ENCODE results near the gene ELAC1.

ELAC1 gene

DNA sequence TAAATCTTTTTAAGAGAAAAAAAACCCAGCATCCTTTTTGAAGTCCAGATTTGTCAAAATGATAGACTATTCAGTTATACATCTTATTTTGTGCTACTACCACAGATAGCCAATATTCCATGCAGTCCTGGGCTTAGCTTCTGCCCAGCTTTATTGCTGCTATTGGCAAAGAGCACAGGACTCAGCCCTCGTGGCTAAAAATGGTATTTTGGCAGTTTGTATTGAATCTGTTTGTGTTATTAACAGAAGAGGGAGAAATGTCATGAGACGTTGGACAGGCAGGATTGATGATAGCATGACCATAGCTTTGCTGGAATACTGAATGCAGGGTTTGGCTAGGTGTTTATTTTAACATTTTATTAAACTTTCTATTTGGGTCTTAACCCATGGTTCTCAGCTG lies 19.4 kb downstream of the ELAC1 start:
- TF ChIP-seq ZBTB7A (IDR thresholded peaks at IDR 0.05; ENCODE audit: low read depth): no peak
- TF ChIP-seq RAD21 (IDR thresholded peaks at IDR 0.05; ENCODE audit: low read depth): no peak
- TF ChIP-seq TAF1 (IDR thresholded peaks at IDR 0.05; ENCODE audit: low read depth): no peak
- no peak for TF ChIP-seq TCF12 (IDR thresholded peaks at IDR 0.05; ENCODE audit: low read depth)
- TF ChIP-seq CREB1 (IDR thresholded peaks at IDR 0.05; ENCODE audit: low read depth): no peak
- TF ChIP-seq TEAD4 (IDR thresholded peaks at IDR 0.05): no peak
- TF ChIP-seq, protein P1, sequence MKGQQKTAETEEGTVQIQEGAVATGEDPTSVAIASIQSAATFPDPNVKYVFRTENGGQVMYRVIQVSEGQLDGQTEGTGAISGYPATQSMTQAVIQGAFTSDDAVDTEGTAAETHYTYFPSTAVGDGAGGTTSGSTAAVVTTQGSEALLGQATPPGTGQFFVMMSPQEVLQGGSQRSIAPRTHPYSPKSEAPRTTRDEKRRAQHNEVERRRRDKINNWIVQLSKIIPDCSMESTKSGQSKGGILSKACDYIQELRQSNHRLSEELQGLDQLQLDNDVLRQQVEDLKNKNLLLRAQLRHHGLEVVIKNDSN (IDR thresholded peaks at IDR 0.05): no peak
- TF ChIP-seq, protein P2, sequence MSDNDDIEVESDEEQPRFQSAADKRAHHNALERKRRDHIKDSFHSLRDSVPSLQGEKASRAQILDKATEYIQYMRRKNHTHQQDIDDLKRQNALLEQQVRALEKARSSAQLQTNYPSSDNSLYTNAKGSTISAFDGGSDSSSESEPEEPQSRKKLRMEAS (IDR thresholded peaks at IDR 0.05): no peak
- TF ChIP-seq NFIC (IDR thresholded peaks at IDR 0.05): no peak
- TF ChIP-seq FOXM1 (IDR thresholded peaks at IDR 0.05; ENCODE audit: borderline replicate concordance, low read depth): no peak
- no peak for TF ChIP-seq CEBPB (IDR thresholded peaks at IDR 0.05)
- no peak for TF ChIP-seq EP300 (IDR thresholded peaks at IDR 0.05; ENCODE audit: borderline replicate concordance)
- TF ChIP-seq EGR1 (IDR thresholded peaks at IDR 0.05): no peak
- TF ChIP-seq, protein P3, sequence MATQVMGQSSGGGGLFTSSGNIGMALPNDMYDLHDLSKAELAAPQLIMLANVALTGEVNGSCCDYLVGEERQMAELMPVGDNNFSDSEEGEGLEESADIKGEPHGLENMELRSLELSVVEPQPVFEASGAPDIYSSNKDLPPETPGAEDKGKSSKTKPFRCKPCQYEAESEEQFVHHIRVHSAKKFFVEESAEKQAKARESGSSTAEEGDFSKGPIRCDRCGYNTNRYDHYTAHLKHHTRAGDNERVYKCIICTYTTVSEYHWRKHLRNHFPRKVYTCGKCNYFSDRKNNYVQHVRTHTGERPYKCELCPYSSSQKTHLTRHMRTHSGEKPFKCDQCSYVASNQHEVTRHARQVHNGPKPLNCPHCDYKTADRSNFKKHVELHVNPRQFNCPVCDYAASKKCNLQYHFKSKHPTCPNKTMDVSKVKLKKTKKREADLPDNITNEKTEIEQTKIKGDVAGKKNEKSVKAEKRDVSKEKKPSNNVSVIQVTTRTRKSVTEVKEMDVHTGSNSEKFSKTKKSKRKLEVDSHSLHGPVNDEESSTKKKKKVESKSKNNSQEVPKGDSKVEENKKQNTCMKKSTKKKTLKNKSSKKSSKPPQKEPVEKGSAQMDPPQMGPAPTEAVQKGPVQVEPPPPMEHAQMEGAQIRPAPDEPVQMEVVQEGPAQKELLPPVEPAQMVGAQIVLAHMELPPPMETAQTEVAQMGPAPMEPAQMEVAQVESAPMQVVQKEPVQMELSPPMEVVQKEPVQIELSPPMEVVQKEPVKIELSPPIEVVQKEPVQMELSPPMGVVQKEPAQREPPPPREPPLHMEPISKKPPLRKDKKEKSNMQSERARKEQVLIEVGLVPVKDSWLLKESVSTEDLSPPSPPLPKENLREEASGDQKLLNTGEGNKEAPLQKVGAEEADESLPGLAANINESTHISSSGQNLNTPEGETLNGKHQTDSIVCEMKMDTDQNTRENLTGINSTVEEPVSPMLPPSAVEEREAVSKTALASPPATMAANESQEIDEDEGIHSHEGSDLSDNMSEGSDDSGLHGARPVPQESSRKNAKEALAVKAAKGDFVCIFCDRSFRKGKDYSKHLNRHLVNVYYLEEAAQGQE (IDR thresholded peaks at IDR 0.05; ENCODE audit: low read depth): no peak
- no peak for TF ChIP-seq YY1 (IDR thresholded peaks at IDR 0.05; ENCODE audit: low read depth)

DNA sequence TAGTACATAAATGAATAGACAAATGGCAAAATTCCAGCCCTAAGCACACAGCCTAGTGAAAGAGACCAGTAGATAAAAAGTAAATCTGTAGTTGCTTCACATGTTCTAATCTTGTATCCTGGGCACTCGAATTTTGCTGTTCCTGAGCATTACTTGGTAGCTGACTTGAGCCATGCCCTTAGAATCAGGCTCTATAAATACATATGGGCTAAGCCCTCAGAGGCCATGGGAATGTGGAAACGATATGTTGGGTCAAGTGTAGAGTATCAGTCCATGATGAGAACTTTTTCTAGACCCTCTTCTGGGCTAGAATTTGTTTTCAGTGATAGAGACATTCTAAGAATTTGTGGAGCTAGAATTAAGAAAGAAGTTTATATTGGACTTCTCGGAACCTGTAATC lies 21.9 kb downstream of the ELAC1 start:
- TF ChIP-seq, protein P3 (IDR thresholded peaks at IDR 0.05; ENCODE audit: low read depth): no peak
- no peak for TF ChIP-seq CEBPB (IDR thresholded peaks at IDR 0.05)
- no peak for TF ChIP-seq FOXM1 (IDR thresholded peaks at IDR 0.05; ENCODE audit: borderline replicate concordance, low read depth)
- no peak for TF ChIP-seq TAF1 (IDR thresholded peaks at IDR 0.05; ENCODE audit: low read depth)
- no peak for TF ChIP-seq RAD21 (IDR thresholded peaks at IDR 0.05; ENCODE audit: low read depth)
- TF ChIP-seq EP300 (IDR thresholded peaks at IDR 0.05; ENCODE audit: borderline replicate concordance): no peak
- TF ChIP-seq, protein P1 (IDR thresholded peaks at IDR 0.05): no peak
- no peak for TF ChIP-seq YY1 (IDR thresholded peaks at IDR 0.05; ENCODE audit: low read depth)

DNA sequence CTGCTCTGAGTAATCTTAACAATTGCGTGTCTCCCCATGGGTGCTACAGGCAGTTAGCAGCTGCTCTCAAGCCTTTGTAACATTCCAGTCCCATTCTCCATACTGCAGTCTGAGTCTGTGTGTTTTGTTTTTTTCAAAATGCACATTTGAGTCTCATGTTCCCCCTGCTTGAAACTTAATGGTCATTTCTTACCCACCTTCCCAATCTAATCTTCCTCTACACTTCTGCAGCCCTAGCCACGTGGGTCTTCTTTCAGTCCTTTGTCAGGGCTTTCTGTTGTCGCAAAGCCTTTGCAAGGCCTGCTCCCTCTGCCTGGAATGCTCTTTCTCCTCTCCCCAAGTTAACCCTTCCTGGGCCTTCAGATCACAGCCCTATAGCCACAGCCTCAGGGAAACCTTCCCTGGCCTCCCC lies 24.5 kb downstream of the ELAC1 start:
- TF ChIP-seq CEBPB (IDR thresholded peaks at IDR 0.05) (no peak), ZBTB7A (IDR thresholded peaks at IDR 0.05; ENCODE audit: low read depth) (no peak), EP300 (IDR thresholded peaks at IDR 0.05; ENCODE audit: borderline replicate concordance) (no peak), RAD21 (IDR thresholded peaks at IDR 0.05; ENCODE audit: low read depth) (no peak), TEAD4 (IDR thresholded peaks at IDR 0.05) (no peak), FOXM1 (IDR thresholded peaks at IDR 0.05; ENCODE audit: borderline replicate concordance, low read depth) (no peak), NFIC (IDR thresholded peaks at IDR 0.05) (no peak), YY1 (IDR thresholded peaks at IDR 0.05; ENCODE audit: low read depth) (no peak), TAF1 (IDR thresholded peaks at IDR 0.05; ENCODE audit: low read depth) (no peak), EGR1 (IDR thresholded peaks at IDR 0.05) (no peak)
- TF ChIP-seq, protein P3 (IDR thresholded peaks at IDR 0.05; ENCODE audit: low read depth): no peak
- TF ChIP-seq, protein P1 (IDR thresholded peaks at IDR 0.05): no peak
- TF ChIP-seq, protein P2 (IDR thresholded peaks at IDR 0.05): no peak

DNA sequence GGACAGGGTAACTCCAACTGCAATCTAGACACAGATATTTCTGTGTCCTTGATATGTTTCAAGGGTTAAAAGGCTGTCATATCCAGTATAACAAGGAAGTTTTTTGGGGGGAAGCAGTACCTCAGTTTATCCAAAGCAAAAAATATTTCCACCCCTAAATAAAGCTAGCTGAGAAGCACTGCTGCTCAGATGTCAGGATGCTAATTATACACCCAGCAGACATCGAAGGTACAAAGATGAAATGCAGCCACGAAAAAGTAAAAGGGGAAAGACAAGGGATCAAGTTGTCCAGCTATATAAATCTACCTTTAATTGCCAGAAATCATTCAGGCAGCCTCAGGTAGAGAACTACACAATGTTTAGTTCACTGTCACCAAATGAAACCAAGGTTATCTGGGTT lies 26.2 kb downstream of the ELAC1 start:
- TF ChIP-seq CREB1 (IDR thresholded peaks at IDR 0.05; ENCODE audit: low read depth): no peak
- TF ChIP-seq TAF1 (IDR thresholded peaks at IDR 0.05; ENCODE audit: low read depth): no peak
- TF ChIP-seq, protein P3 (IDR thresholded peaks at IDR 0.05; ENCODE audit: low read depth): no peak
- TF ChIP-seq EP300 (IDR thresholded peaks at IDR 0.05; ENCODE audit: borderline replicate concordance): no peak
- no peak for TF ChIP-seq NFIC (IDR thresholded peaks at IDR 0.05)
- TF ChIP-seq CEBPB (IDR thresholded peaks at IDR 0.05): no peak
- no peak for TF ChIP-seq TCF12 (IDR thresholded peaks at IDR 0.05; ENCODE audit: low read depth)
- TF ChIP-seq YY1 (IDR thresholded peaks at IDR 0.05; ENCODE audit: low read depth): no peak

Data from Ishikawa (cell line).